Heart left ventricle (tissue), 13 donors: ENCODE data around the gene GCG.

ENCODE experiments used
- POLR2A ChIP-seq, 2 donors: fragments of 450-650 bp; IDR thresholded peaks; one replicate each; pipeline ENCODE4 v1.6.1; 2017; ENCODE audit warnings: antibody characterized with exemption in 2 of 2, mild to moderate bottlenecking in 2 of 2, moderate library complexity in 2 of 2
- TF ChIP-seq, protein P1 (sequence below), 12 donors: fragments of 200-600 bp; sonication (generic) in 4 of 12; IDR thresholded peaks; one replicate each; pipeline versions ENCODE4 v1.5.0 to v1.8.0; 2018 to 2022; ENCODE audit warnings: antibody characterized with exemption in 12 of 12, mild to moderate bottlenecking in 5 of 12
- donor health status: ischemic (EF 13 %, LVEDD 7.1; RV severe dilation, severe dysfunction).
- donor health status: DM: no; HTN: yes; CAD: no.
- donor health status: DM: no; HTN: no; CAD: no.
- donor health status: ischemic (EF 25% LVEDD 6.9; RV normal size, moderate dysfunction).
- donor health status: ischemic (EF 25% LVEDD 5.7; RV mildly dilated, moderate dysfunction).
- donor health status: ischemic (EF 35%, LVEDD 5.7; RV mildly dilated, moderate dysfunction).
- donor health status: nonischemic (EF 11% LVEDD 7.7; RV severe dilation, severe dysfunction).
- donor health status: DM: yes; HTN: yes; CAD: no.
- donor health status: PGD.
- donor health status: ischemic (EF 29% LVEDD 5.4; RV normal size, mild dysfunction).
- donor health status: nonischemic (EF 23%, LVEDD 6.1; RV moderate dilation, normal function).

DNA sequence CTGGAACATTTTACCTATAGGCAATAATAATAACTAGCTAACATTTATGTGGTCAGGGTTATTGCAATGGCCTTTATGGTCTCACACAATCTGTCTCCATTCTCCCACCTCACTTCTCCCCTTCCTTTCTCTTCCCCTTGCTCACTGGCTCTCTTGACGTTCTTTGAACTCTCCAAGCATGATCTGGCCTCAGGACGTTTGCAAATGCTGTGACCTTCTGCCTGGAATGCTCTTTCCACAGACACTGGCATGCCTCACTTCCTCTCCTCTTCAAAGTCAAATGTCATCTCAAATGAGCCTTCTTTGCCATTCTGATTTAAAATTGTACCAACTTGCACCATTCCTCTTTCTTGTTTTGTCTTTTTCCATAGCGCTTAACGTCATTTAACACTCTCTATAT lies 25.3 kb upstream of the GCG start:
- TF ChIP-seq, protein P1, sequence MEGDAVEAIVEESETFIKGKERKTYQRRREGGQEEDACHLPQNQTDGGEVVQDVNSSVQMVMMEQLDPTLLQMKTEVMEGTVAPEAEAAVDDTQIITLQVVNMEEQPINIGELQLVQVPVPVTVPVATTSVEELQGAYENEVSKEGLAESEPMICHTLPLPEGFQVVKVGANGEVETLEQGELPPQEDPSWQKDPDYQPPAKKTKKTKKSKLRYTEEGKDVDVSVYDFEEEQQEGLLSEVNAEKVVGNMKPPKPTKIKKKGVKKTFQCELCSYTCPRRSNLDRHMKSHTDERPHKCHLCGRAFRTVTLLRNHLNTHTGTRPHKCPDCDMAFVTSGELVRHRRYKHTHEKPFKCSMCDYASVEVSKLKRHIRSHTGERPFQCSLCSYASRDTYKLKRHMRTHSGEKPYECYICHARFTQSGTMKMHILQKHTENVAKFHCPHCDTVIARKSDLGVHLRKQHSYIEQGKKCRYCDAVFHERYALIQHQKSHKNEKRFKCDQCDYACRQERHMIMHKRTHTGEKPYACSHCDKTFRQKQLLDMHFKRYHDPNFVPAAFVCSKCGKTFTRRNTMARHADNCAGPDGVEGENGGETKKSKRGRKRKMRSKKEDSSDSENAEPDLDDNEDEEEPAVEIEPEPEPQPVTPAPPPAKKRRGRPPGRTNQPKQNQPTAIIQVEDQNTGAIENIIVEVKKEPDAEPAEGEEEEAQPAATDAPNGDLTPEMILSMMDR (IDR thresholded peaks at IDR 0.05): no peak
- TF ChIP-seq POLR2A (IDR thresholded peaks at IDR 0.05): no peak
